RWPE1 (cell line): ENCODE results near the gene ZSCAN5A.

ENCODE experiments used
- CTCF ChIA-PET: fragments of 350-600 bp; sonication (Branson Sonifier 250); formaldehyde crosslinking; extraction: SDS; loops from one replicate; lab custom pipeline; 2021; lab: Yijun Ruan, JAX
- POLR2A ChIA-PET: fragments of 400-600 bp; formaldehyde crosslinking; extraction: SDS; loops from one replicate; lab custom pipeline; 2020; ENCODE audit warnings: antibody characterized with exemption; ENCODE audit not compliant: low non-redundant PET; lab: Yijun Ruan, JAX
- DNase-seq: peaks from one replicate; pipeline ENCODE4 v3.0.0; 2012; ENCODE audit warnings: low spot score
- H3K27ac ChIP-seq: fragments of 450-650 bp; 2 replicates; pipeline ENCODE4 v1.5.1; 2017
- CTCF ChIP-seq: fragments of 450-650 bp; conservative IDR thresholded peaks from 2 replicates; pipeline ENCODE4 v1.5.1; 2017; ENCODE audit warnings: low read depth, mild to moderate bottlenecking

The ZSCAN5A gene

DNA sequence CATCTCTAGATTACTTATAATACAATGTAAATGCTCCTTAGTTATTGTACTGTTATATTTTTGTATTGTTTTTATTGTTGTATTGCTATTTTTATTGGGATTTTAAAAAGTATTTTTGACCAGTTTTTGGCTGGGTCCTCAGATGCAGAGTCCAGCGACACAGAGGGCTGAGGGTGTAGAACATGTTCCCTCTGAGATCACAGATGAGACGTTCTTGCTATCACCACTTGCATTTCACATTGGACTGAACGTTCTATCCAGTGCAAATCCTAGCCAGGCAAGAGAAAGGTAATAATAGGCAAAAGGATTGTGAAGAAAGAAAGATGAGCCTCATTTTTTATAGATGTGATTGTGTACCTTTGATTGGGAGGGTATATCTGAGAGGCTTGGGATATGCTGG lies 15.0 kb downstream of the ZSCAN5A start:
- TF ChIP-seq CTCF, result no peak
- ChIA-PET POLR2A (no interaction called here), CTCF (interaction anchor here (0.6 to 0.7 kb wide), 2 partner anchors 10 to 94 kb away, joined by 4 to 6 read pairs; no protein-coding TSS in a partner anchor)
- no peak for DNase-seq
- H3K27ac ChIP-seq, result no peak overlapping the region

GRCh38 chr19:56297010-56297409 lies 17.6 kb downstream of the ZSCAN5A start:
- TF ChIP-seq CTCF, result no peak
- POLR2A ChIA-PET, result no interaction called here
- no peak for DNase-seq
- CTCF ChIA-PET, result interaction anchor here (0.8 kb wide), 1 partner anchor 13 kb away, joined by 3 read pairs; no protein-coding TSS in a partner anchor
- no peak overlapping the region for H3K27ac ChIP-seq

- ChIA-PET CTCF (interaction anchor here (0.6 to 0.7 kb wide), 3 partner anchors 13 to 177 kb away, joined by 3 read pairs; no protein-coding TSS in a partner anchor), POLR2A (no interaction called here)
- peak overlapping the region; percentile 85 for H3K27ac ChIP-seq
- DNase-seq, result peak; percentile 81
- TF ChIP-seq CTCF, result no peak
Observed at GRCh38 chr19:56295531-56296455, 18.8 kb downstream of the ZSCAN5A start.

DNA sequence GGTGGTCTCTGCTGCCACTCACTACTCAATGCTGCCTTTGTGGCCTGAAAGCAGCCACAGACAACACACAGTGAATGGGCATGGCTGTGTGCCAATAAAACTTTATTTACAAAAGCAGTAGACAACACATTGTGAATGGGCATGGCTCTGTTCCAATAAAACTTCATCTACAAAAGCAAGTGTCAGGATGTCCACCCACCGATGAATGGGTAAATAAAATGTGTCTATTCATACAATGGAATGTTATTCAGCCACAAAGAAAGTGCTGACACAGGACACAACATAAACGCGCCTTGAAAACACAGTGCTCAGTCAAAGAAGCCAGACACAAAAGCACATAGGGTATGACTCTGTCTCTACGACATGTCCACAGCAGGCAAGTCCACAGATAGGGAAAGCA lies 20.1 kb downstream of the ZSCAN5A start:
- ChIA-PET POLR2A (no interaction called here), CTCF (interaction anchor here (0.7 kb wide), 1 partner anchor 30 kb away, joined by 3 read pairs; no protein-coding TSS in a partner anchor)
- no peak for TF ChIP-seq CTCF
- DNase-seq, result peak; percentile 56
- H3K27ac ChIP-seq, result peak overlapping the region; percentile 85

DNA sequence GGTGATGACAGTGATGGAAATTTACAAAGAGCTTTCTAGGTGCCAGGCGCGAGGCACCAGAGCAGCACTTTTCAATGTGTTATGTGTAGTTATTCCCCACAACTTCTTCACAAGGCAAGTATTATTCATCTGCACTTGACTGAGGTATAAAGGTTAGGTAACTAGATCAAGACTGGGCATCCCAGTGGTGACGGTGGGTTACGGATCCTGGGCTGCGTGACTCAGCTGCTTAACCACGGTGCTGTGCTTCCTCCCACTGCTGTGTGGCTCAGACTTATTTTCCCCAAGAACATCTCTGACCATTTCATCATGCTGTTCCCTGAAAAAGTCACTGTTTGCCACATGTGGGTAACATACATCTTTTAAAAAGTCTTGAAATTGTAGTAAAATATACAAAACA lies 22.8 kb downstream of the ZSCAN5A start:
- no peak for TF ChIP-seq CTCF
- no peak overlapping the region for H3K27ac ChIP-seq
- ChIA-PET POLR2A (no interaction called here), CTCF (interaction anchor here (0.6 kb wide), 1 partner anchor 1469 kb away, joined by 3 read pairs; no protein-coding TSS in a partner anchor)
- DNase-seq, result no peak

- no peak for DNase-seq
- ChIA-PET CTCF (interaction anchor here (0.7 kb wide), 1 partner anchor 11 kb away, joined by 3 read pairs; no protein-coding TSS in a partner anchor), POLR2A (no interaction called here)
- no peak overlapping the region for H3K27ac ChIP-seq
- no peak for TF ChIP-seq CTCF
Observed at GRCh38 chr19:56290104-56290503, 24.5 kb downstream of the ZSCAN5A start.
